ENCODE results near the gene FBXL19. TPM values are rescaled to one million over a fixed set of nuclear protein-coding genes. Genes with fewer than 3 reads are reported as not detected.

The FBXL19 gene
- polyA plus RNA-seq, 12 donors, result 5.3 to 29.1 (median 9.5) TPM; not detected in 1

- DNase-seq, result no peak
Observed at GRCh38 chr16:30986129-30986991, 63.0 kb downstream of the FBXL19 start.

GRCh38 chr16:30987581-30988190 lies 64.3 kb downstream of the FBXL19 start:
- no peak for DNase-seq

GRCh38 chr16:30989469-30990047 lies 66.2 kb downstream of the FBXL19 start:
- DNase-seq, result no peak

- DNase-seq, result no peak
Observed at GRCh38 chr16:30990105-30990504, 66.7 kb downstream of the FBXL19 start.

GRCh38 chr16:30991052-30991451 lies 67.7 kb downstream of the FBXL19 start:
- no peak for DNase-seq

- DNase-seq, result no peak
Observed at GRCh38 chr16:30992276-30992780, 69.0 kb downstream of the FBXL19 start.

- no peak for DNase-seq
Observed at GRCh38 chr16:30992931-30993816, 69.8 kb downstream of the FBXL19 start.

GRCh38 chr16:30995927-30996323 lies 72.6 kb downstream of the FBXL19 start:
- no peak for DNase-seq

GRCh38 chr16:30996324-30996984 lies 73.1 kb downstream of the FBXL19 start:
- DNase-seq, result peak; percentile 52

- no peak for DNase-seq
Observed at GRCh38 chr16:30996985-30997724, 73.8 kb downstream of the FBXL19 start.

- no peak for DNase-seq
Observed at GRCh38 chr16:30997725-30998711, 74.6 kb downstream of the FBXL19 start.

Other genes starting within 250 kb of the FBXL19 start
- gene SRCAP, start 224.4 kb upstream of the FBXL19 start, polyA plus RNA-seq (ENCODE audit: insufficient read length in 12 of 12), result 10 to 100 TPM in 11 of 12 donors, not detected in 1; 18.5 to 46.5 (median 24.1) TPM
- gene PHKG2, start 175.1 kb upstream of the FBXL19 start, polyA plus RNA-seq (ENCODE audit: insufficient read length in 12 of 12), result 10 to 100 TPM in 8 of 12 donors, 1 to 10 TPM in 2, not detected in 2; 9.1 to 21.2 (median 11.3) TPM
- gene CFAP119, start 161.5 kb upstream of the FBXL19 start, polyA plus RNA-seq (ENCODE audit: insufficient read length in 12 of 12), result 1 to 10 TPM in 9 of 12 donors, under 1 TPM in 1, not detected in 2; 0.94 to 3.9 (median 2.0) TPM
- gene RNF40, start 161.2 kb upstream of the FBXL19 start, polyA plus RNA-seq (ENCODE audit: insufficient read length in 12 of 12), result 10 to 100 TPM in 11 of 12 donors, not detected in 1; 44.1 to 72.2 (median 52.7) TPM
- gene ZNF629, start 136.4 kb upstream of the FBXL19 start, polyA plus RNA-seq (ENCODE audit: insufficient read length in 12 of 12), result 10 to 100 TPM in 11 of 12 donors, not detected in 1; 11.7 to 15.9 (median 14.0) TPM
- 10 to 100 TPM in 11 of 12 donors, not detected in 1; 24.7 to 34.9 (median 27.2) TPM for gene BCL7C, start 29.5 kb upstream of the FBXL19 start, polyA plus RNA-seq (ENCODE audit: insufficient read length in 12 of 12)
- 10 to 100 TPM in 5 of 12 donors, 1 to 10 TPM in 5, not detected in 2; 8.7 to 15.7 (median 10.5) TPM for gene CTF1, start 27.0 kb upstream of the FBXL19 start, polyA plus RNA-seq (ENCODE audit: insufficient read length in 12 of 12)
- gene ORAI3, start 25.5 kb downstream of the FBXL19 start, polyA plus RNA-seq (ENCODE audit: insufficient read length in 12 of 12), result 10 to 100 TPM in 3 of 12 donors, 1 to 10 TPM in 8, not detected in 1; 7.4 to 11.3 (median 8.8) TPM
- 10 to 100 TPM in 9 of 12 donors, 1 to 10 TPM in 2, not detected in 1; 9.5 to 19.5 (median 11.0) TPM for gene SETD1A, start 34.2 kb downstream of the FBXL19 start, polyA plus RNA-seq (ENCODE audit: insufficient read length in 12 of 12)
- 10 to 100 TPM in 1 of 12 donors, 1 to 10 TPM in 10, not detected in 1; 6.9 to 16.3 (median 9.0) TPM for gene HSD3B7, start 61.6 kb downstream of the FBXL19 start, polyA plus RNA-seq (ENCODE audit: insufficient read length in 12 of 12)
- 1 to 10 TPM in 6 of 12 donors, under 1 TPM in 4, not detected in 2; 0.78 to 7.1 (median 1.5) TPM for gene STX1B, start 87.1 kb downstream of the FBXL19 start, polyA plus RNA-seq (ENCODE audit: insufficient read length in 12 of 12)
- 10 to 100 TPM in 11 of 12 donors, not detected in 1; 33.1 to 71.9 (median 39.3) TPM for gene STX4, start 110.0 kb downstream of the FBXL19 start, polyA plus RNA-seq (ENCODE audit: insufficient read length in 12 of 12)
- 1 to 10 TPM in 11 of 12 donors, not detected in 1; 5.3 to 9.5 (median 7.2) TPM for gene ZNF668, start 150.7 kb downstream of the FBXL19 start, polyA plus RNA-seq (ENCODE audit: insufficient read length in 12 of 12)
- gene ZNF646, start 150.8 kb downstream of the FBXL19 start, polyA plus RNA-seq (ENCODE audit: insufficient read length in 12 of 12), result 10 to 100 TPM in 2 of 12 donors, 1 to 10 TPM in 9, not detected in 1; 7.1 to 13.3 (median 9.5) TPM
- gene PRSS53, start 165.4 kb downstream of the FBXL19 start, polyA plus RNA-seq (ENCODE audit: insufficient read length in 12 of 12), result 10 to 100 TPM in 1 of 12 donors, 1 to 10 TPM in 10, not detected in 1; 1.8 to 16.4 (median 4.6) TPM
- gene VKORC1, start 171.2 kb downstream of the FBXL19 start, polyA plus RNA-seq (ENCODE audit: insufficient read length in 12 of 12), result 10 to 100 TPM in 11 of 12 donors, not detected in 1; 50.0 to 71.5 (median 58.6) TPM
- 10 to 100 TPM in 11 of 12 donors, not detected in 1; 19.1 to 30.0 (median 24.8) TPM for gene BCKDK, start 184.8 kb downstream of the FBXL19 start, polyA plus RNA-seq (ENCODE audit: insufficient read length in 12 of 12)
- gene KAT8, start 194.1 kb downstream of the FBXL19 start, polyA plus RNA-seq (ENCODE audit: insufficient read length in 12 of 12), result 10 to 100 TPM in 11 of 12 donors, not detected in 1; 41.5 to 63.1 (median 46.7) TPM
- 10 to 100 TPM in 2 of 12 donors, 1 to 10 TPM in 2, under 1 TPM in 6, not detected in 2; 0.16 to 39.2 (median 0.61) TPM for gene PRSS8, start 212.2 kb downstream of the FBXL19 start, polyA plus RNA-seq (ENCODE audit: insufficient read length in 12 of 12)
- 1 to 10 TPM in 8 of 12 donors, under 1 TPM in 2, not detected in 2; 0.92 to 2.0 (median 1.4) TPM for gene PRSS36, start 226.5 kb downstream of the FBXL19 start, polyA plus RNA-seq (ENCODE audit: insufficient read length in 12 of 12)

All from muscle of arm (tissue), 12 donors.